Measurements from ENCODE around the gene PPA2.

Gene PPA2

GRCh38 chr4:105387466-105387865, 86.4 kb downstream of the PPA2 start:
- no peak for DNase-seq

- no peak for DNase-seq
Measured at GRCh38 chr4:105386012-105386411, 87.8 kb downstream of the PPA2 start.

DNA sequence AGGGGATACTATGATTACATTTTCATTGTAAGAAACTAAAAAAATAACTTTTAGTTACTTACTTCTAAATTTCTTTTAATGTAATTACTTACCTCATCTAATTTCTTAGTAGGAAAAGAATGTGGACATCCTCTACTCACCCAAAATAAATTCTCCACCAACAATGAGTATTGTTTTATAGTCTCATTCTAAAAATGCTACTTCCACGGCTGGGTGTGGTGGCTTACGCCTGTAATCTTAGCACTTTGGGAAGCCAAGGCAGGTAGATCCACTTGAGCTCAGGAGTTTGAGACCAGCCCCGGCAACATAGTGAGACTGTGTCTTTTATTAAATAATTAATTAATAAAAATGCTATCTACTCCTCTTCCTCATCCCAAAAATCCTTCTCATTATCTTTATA, 99.8 kb downstream of the PPA2 start:
- no peak for DNase-seq

- no peak for DNase-seq
Measured at GRCh38 chr4:105373324-105373723, 100.5 kb downstream of the PPA2 start.

DNA sequence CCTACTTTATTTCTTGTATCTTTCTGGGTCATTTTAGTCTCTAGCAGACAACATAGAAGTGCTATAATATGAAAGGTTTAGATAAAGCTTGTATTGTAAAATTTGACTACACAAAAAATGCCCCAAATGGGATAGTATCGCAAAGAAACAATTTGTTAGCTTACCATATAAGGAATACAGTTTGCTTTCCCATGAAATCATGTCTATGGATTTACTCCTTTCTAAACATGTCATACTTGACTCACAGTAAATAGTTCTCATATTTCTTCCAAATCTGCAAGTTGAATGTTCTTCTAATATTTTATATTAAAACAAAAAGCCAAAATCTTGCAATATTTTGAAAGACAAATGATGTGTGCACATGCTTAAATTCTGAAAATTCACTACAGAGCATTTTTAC, 103.9 kb downstream of the PPA2 start:
- no peak for DNase-seq

DNA sequence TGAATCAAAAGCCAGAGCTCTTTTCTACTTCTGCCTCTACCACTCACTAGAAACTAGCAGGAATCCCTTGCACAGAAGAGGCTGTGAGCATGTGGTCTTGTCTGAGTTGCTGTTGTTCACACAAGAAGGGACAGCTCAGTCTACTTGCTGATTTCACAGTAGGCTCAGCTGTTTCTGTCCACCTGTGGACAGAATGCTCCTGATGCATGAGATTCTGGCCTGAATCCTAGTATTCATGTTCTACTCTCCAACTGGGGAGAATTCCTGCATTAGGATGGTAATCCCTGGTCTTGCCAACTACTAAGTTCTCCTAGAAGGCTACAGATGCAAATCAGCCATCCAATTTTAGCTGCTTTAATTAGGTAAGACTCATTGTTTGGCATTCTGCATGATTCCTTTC, 112.8 kb downstream of the PPA2 start:
- DNase-seq: no peak

- DNase-seq: no peak
Measured at GRCh38 chr4:105357258-105357980, 116.4 kb downstream of the PPA2 start.

GRCh38 chr4:105356194-105356593, 117.7 kb downstream of the PPA2 start:
- DNase-seq: no peak

- DNase-seq: peak; percentile 42
Measured at GRCh38 chr4:105352826-105353225, 121.0 kb downstream of the PPA2 start.

GRCh38 chr4:105351861-105352260, 122.0 kb downstream of the PPA2 start:
- DNase-seq: no peak

- no peak for DNase-seq
Measured at GRCh38 chr4:105350859-105351490, 122.9 kb downstream of the PPA2 start.

GRCh38 chr4:105348719-105349118, 125.1 kb downstream of the PPA2 start:
- no peak for DNase-seq

GRCh38 chr4:105346869-105347268, 127.0 kb downstream of the PPA2 start:
- DNase-seq: no peak

GRCh38 chr4:105345838-105346237, 128.0 kb downstream of the PPA2 start:
- no peak for DNase-seq

DNA sequence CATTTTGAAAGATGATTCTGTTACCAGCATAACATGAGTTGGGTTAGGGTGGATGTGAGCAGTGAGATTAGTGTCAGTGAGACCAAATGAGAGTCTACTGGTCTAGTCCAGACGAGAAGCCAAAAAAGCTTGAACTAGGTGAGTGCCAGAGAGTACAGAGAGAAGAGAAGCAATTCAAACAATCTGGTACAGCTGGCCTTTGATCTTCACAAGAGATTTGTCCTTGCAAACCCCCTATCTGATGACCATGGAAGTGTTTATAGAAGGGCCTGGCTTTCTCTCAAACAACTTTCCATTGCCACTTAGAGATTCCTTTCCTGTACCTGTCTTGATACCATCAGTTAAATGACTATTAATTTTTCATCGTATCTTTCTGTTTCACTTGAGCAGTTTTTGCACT, 128.5 kb downstream of the PPA2 start:
- no peak for DNase-seq

DNA sequence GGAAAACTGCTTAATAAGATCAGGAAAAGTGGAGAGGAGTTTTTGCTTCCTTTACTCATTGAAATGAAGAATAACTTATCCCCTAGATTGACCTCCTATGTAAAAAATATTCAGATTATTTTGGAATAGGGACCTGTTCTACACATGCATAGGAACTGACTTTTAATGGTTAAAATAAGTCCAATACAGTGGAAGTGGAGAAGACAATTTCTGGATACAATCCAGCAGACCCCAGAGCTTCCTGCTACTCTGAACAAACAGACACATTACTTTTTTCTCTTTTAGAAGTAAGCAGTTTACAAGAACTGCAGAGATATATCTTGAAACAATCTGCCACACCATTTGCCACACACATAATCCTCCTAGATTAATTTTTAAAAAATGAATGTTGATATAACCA, 129.7 kb downstream of the PPA2 start:
- no peak for DNase-seq

DNA sequence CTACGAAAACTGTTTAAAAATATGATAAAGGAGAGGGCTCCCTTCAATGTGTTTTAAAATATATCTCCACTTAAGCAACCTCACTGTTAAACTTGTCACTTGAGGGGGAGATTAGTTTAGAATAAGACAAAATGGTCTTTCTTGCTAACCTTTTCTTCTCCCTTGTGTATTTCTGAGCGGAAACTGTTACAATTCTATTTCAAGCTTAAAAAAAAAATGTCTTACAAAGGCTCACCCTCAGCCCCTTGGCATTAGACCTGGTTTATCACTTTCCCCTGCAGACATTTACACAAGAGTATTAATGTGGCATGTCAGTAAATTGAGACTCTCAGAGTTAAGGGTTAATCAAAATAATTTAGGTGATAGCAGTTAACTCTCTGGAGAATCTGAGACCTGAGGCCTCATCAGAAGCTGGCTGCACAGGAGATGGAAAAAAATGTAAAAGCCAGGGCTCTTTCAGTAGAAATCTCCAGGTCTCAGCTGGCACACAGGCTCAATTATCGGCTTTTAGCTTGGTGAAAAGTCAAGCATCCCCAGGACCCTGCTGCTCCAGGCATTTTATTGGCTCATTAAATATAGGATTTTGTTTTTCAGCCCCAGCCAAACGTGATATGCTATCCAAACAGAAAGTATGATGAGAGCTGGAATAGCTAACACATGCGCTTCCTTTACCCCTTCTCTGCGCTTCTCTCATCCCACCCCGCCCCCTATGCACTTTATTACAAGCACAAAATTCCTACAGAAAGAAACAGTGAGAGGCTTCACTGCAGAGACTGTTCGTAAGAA, 130.5 kb downstream of the PPA2 start:
- DNase-seq: no peak

DNA sequence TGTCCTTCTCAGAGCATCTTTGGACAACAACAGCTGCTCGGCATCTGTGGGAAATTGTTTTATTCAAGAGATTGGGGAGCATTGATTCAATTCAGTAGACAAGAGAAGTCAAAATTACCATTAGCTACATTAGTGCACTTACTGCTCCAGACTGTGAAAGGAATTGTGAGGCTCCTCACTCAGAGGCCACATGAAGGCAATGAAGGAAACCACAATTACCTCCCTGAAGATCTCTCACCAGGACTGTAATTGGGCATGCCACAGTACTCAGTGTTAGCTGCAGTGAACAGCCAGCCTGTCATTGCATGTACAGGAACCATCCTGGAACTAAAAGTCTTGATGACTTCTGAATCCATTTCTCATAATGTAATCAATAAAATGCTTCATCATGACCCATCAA, 144.8 kb downstream of the PPA2 start:
- no peak for DNase-seq

DNA sequence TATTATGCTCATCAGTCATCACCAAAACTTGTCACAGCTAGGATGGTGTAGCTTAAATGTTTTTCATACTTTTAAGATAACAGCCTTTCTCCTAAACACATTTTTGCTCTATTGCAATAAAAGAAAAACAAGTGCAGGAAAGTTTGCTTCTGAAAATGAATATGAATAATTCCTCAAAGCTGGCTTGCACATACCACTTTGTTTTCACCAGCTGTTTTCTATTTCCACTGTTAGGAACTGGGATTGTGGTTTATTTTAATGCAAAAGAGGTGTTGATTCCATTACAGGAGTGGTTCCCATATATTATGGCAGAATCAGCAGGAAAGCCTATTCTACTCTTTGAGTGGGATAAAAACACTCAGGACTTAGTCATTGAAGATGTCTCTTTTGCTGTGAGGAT, 145.9 kb downstream of the PPA2 start:
- DNase-seq: no peak

GRCh38 chr4:105327222-105327621, 146.6 kb downstream of the PPA2 start:
- DNase-seq: peak; percentile 70
